Frontal cortex (tissue), 4 donors: Measurements from ENCODE around the gene FPR1. TPM values are rescaled to one million over a fixed set of nuclear protein-coding genes. Genes with fewer than 3 reads are reported as not detected.
A peak's percentile ranks its signal among the peaks of the same experiment; 100 is the strongest.
"Not testable (repeated sequence)": the region's sequence is repeated elsewhere in the genome, so short reads cannot be mapped to it uniquely, and the experiment has no call there.

Experiments
- DNase-seq, 2 donors: peaks; one replicate each; pipeline ENCODE4 v3.0.0; 2012; ENCODE audit warnings: low spot score in 2 of 2
- FAIRE-seq: peaks from 2 replicates; lab custom pipeline; 2012; peaks lifted over from hg19 to GRCh38; lab: Jason Lieb, UNC
- total RNA-seq: library from RNA; depleted of rRNA; stranded (reverse); fragments of >200 nt; gene quantifications from one replicate; pipeline ENCODE4 v1.2.3, GENCODE V29; 2014
- donor health status: control.
- donor health status: control.
- donor health status: control.

FPR1 gene
- total RNA-seq, 1 donor from 2014 or later = 4.5 TPM

- FAIRE-seq = no peak
- no peak for DNase-seq
Measured at GRCh38 chr19:51780270-51780669, 28.6 kb upstream of the FPR1 start.

DNA sequence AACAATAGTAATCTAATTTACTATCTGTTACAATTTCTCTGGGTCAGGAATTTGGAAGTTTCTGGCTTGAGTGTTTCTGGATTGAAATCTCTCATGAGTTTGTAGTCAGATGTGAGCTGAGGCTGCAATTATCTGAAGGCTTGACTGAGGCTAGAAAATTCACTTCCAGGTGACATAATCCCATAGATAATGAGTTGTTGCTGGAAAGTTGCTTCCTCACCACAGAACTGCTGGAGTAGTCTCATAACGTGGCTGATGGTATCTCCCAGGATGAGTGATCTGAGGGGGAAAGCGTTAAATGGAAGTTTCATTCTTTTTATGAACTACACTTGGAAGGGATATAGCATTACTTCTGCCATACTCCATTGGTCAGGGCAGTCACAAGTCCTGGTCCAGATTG, 28.0 kb upstream of the FPR1 start:
- FAIRE-seq (no peak), DNase-seq (no peak)

DNA sequence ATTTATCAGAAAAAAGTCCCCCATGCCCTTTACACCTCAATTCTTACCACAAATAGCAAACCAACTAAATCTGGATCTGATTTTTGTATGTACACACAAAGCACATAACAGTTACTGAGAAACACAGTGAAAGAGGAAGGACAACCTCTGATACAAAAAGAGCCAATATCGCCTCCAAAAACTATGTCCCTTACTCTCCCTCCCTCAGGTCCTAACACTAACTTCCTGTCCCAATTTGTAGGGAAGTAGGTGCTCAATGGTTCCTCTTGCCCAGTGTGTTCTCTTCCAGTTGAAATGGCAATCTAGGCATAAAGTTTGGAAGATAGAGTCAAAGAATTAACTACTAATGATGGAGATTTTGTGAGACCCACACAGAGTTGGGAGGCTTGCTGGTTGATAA, 27.5 kb upstream of the FPR1 start:
- FAIRE-seq (no peak), DNase-seq (no peak)

- FAIRE-seq (no peak), DNase-seq (peak; percentile 38 to 58)
Measured at GRCh38 chr19:51777570-51778462, 26.1 kb upstream of the FPR1 start.

DNA sequence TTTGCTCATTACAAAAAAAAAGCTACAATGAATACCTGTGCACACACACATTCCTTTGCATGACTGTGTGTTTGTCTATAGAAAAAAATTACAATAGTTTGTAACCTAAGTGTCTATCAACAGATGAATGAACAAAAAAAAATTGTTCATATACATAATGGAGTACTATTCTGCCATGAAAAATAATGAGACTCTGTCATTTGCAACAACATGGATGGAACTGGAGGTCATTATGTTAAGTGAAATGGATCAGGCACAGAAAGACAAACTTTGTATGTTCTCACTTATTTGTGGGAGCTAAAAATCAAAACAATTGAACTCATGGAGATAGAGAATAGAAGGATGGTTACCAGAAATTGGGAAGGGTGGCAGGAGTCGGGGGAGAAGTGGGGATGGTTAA, 24.9 kb upstream of the FPR1 start:
- DNase-seq, FAIRE-seq: not testable (repeated sequence)

- DNase-seq (no peak), FAIRE-seq (no peak)
Measured at GRCh38 chr19:51772977-51773376, 21.3 kb upstream of the FPR1 start.

- no peak for DNase-seq
- FAIRE-seq = no peak
Measured at GRCh38 chr19:51771376-51772130, 19.9 kb upstream of the FPR1 start.

DNA sequence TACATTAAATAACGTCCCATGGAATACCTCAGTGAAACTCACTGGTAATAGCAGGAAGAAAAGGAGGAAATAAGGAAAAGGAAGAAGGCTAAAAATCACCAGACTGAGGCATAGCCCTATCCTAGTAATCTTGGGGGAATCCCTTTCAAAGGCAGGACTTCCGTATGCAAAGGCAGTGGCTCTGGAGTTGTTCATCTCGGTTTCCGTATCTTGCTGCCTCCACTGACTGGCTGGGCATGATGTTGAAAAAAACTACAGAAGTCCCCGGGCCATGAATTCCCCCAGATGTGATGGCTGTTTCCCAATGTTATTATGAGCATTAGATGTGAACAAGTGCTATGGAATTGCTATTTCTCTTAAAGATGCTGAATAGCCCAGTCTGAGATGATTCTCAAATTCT, 14.8 kb upstream of the FPR1 start:
- FAIRE-seq = no peak
- DNase-seq = no peak

DNA sequence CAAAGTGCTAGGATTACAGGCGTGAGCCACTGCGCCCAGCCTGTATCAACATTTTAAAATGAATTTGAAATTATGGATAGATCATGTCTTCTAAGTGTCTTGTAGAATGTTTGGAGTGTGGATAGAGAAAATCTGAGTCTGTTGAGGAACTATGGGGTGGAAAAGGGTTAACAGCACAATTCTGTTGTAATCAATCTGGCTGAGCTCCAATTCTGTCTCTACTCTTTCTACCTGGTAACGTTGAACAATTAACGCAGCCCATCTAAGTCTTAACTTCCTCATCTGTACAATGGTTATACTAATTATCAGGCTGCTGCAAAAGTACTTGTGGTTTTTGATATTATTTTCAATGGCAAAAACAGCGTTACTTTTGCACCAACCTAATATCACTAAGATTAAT, 13.4 kb upstream of the FPR1 start:
- no peak for FAIRE-seq

DNA sequence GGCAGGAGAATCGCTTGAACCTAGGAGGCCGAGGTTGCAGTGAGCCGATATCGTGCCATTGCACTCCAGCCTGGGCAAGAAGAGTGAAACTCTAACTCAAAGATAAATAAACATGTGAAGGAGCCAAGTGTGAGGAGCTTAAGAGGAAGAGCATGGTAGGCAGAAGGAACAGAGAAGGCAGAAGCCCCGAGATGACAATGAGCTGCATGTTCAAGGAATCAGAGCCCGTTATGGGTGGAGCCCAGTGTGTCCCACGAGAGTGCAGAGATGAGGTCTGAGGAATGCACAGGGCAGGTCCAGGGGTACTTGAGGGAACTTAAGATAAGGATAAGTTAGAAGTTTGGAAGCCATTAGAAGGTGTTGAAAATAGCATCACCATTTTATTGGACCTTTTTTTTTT, 10.0 kb upstream of the FPR1 start:
- FAIRE-seq = no peak
- DNase-seq = no peak

More for the DNA sequence above, 13.4 kb upstream of the FPR1 start:
- no peak for DNase-seq

- DNase-seq (no peak), FAIRE-seq (no peak)
Measured at GRCh38 chr19:51760697-51761356, 9.1 kb upstream of the FPR1 start, which contains the start of gene FPR2. Gene FPR2 (plus strand): TSS chr19:51761180. CDS start chr19:51768659, 7,479 bp downstream.

DNA sequence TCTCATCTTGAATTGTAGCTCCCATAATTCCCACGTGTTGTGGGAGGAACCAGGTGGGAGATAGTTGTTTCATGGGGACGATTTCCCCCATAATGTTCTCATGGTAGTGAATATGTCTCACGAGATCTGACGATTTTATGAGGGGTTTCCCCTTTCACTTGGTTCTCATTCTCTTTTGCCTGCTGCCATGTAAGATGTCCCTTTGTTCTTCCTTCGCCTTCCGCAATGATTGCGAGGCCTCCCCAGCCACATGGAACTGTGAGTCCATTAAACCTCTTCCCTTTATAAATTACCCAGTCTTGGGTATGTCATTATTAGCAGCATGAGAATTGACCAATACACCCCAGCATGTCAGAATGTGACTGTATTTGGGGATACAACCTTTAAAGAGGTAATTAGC, 3.9 kb upstream of the FPR1 start:
- no peak for FAIRE-seq

DNA sequence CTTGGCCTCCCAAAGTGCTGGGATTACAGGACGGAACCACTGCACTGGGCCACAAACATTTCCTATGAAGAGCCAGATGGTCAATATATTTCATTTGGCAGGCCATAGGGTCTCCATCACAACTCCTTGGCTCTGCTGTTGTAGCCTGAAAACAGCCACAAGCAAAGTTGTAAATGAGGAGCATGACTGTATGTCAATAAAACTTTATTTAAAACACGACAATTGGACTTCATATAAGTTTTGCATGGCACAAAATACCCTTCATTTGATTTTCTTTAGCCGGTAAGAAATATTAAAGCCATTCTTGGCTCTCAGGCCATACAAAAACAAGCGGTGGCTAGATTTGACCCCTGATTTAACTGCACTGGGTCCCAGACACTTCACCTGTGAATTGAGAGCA, 3.1 kb upstream of the FPR1 start:
- FAIRE-seq (no peak), DNase-seq (no peak)

More for the DNA sequence above, 3.9 kb upstream of the FPR1 start:
- DNase-seq = no peak

- DNase-seq (no peak), FAIRE-seq (no peak)
Measured at GRCh38 chr19:51754109-51754508, 2.4 kb upstream of the FPR1 start.

DNA sequence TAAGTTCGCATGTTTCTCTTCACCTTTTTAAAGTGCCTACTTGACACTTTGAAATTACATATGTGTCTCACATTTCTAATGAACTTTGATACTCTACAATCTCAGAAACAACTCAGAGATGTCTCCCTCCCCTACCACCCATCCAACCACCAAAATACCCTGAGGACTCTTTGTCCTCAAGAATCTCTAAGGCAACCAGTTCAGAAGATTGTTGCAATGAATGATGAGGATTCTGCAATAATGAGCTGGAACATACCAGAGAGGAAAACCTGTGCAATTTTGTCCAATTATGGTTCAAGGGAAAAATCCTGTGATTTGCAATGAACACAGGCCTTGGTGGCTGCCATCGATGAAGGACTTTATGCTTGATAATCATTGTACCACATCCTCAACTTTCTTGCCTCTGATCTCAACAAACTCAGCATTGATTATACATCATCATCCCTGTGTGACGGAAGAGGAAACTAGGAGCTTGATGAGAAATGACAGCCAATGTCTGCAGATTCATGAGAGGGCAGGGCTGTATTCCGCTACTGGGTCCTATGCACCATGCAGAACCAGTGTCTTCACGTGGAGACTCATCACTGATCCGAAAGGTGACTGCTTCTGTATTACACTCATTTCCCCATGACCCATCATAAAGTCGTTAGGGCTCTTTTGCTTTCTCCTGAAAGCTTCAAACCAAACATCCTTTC, 1.1 kb downstream of the FPR1 start:
- DNase-seq = no peak
- FAIRE-seq = no peak

GRCh38 chr19:51749979-51750378, 1.7 kb downstream of the FPR1 start:
- FAIRE-seq = no peak
- no peak for DNase-seq

DNA sequence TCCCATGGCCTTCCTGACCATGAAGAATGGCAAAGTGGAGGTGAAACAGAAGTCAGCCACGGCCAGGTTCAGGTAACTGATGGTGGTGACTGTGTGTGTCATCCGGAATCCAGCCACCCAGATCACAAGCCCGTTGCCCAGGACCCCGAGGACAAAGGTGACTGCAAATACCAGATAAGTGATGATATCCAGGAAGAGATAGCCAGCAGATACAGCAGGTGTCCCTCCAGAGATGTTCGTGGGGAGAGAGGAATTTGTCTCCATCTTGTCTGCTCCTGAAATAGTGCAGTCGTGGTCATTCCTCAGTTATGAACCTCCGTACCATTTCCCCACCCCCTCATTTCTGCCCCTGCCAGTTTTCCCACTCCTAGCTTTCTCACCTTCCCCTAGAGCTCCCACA, 4.9 kb downstream of the FPR1 start:
- DNase-seq = no peak
- no peak for FAIRE-seq

DNA sequence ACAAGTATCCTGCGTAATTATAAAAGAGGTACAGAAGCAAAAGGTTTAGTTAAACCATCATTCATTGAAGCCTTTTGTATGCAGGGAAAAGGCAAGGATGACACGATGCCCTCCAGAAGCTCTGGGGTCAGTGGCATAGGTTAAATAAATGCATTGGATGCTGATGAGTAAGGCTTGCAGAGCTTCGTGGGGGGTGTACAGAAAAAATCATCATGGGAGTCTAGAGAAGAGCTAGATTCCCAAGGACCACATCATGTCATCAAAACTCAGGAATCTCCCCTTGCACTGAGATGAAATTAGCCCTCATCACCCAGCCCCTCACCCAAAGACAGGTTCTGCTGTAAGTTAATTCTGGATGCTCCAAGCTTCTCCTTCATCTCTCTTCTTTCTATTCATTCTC, 8.3 kb downstream of the FPR1 start:
- DNase-seq (no peak), FAIRE-seq (no peak)

DNA sequence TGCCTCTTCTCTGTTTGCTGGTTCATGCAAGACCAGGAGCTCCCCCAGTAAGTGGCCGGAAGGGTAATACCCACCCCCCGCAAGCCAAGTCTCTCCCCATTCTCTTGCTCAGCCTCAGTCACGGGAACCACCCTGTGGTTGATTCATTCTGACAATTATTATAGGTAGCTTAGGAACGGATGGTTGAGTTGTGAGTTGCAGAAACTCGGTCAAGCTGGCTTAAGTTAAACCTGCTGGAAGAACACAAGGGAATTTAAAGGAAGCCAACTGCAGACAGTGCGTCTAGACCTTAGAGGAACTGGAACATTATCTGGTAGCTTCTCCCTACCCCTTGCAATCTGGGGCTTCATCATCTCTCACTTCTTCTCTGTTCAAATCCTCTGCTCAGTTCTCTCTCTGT, 8.9 kb downstream of the FPR1 start:
- FAIRE-seq (no peak), DNase-seq (no peak)

GRCh38 chr19:51740356-51740755, 11.3 kb downstream of the FPR1 start:
- no peak for FAIRE-seq
- DNase-seq = no peak
